SK-N-SH (cell line): Measurements from ENCODE around the gene SETBP1. TPM values are rescaled to one million over a fixed set of nuclear protein-coding genes. Genes with fewer than 3 reads are reported as not detected.

Experiments
- CTCF ChIA-PET: fragments of 300-600, 350-600 bp; formaldehyde crosslinking; extraction: SDS; loops from one replicate; lab custom pipeline; 2021; lab: Yijun Ruan, JAX
- POLR2A ChIA-PET: fragments of 350-600 bp; sonication (Branson Sonifier 250); formaldehyde crosslinking; extraction: SDS; loops from one replicate; lab custom pipeline; 2020; ENCODE audit warnings: antibody characterized with exemption, inconsistent platforms; lab: Yijun Ruan, JAX
- DNase-seq: peaks from one replicate; pipeline ENCODE4 v3.0.0; 2012
- H2AFZ ChIP-seq: fragments of 200-600 bp; sonication (generic); 2 replicates; pipeline ENCODE4 v1.8.1; 2016; ENCODE audit warnings: antibody characterized with exemption, mild to moderate bottlenecking, low read depth
- H3F3A ChIP-seq: fragments of 200-600 bp; sonication (generic); replicated peaks from 2 replicates; pipeline ENCODE3; 2016; ENCODE audit warnings: antibody characterized with exemption, mild to moderate bottlenecking; ENCODE audit not compliant: insufficient read depth
- H3K27ac ChIP-seq, 2 experiments: fragments of 200-500 bp in 1 of 2; fragments of 200-600 bp in 1 of 2; sonication (Bioruptor generic) in 1 of 2; sonication (generic), shearing (Covaris generic) in 1 of 2; 2 replicates each; pipeline versions ENCODE4 v1.5.1 to v1.6.1; 2014 to 2016; ENCODE audit warnings: low read depth in 2 of 2, inconsistent platforms in 1 of 2, low read length in 1 of 2, mild to moderate bottlenecking in 1 of 2, mixed read lengths in 1 of 2
- H3K27me3 ChIP-seq: fragments of 200-600 bp; sonication (generic), shearing (Covaris generic); 2 replicates; pipeline ENCODE4 v1.6.1; 2016; ENCODE audit warnings: mixed run types; ENCODE audit not compliant: insufficient read depth
- H3K36me3 ChIP-seq, 2 experiments: fragments of 200-500 bp in 1 of 2; fragments of 200-600 bp in 1 of 2; sonication (Bioruptor generic) in 1 of 2; sonication (generic) in 1 of 2; replicated peaks in 1 of 2; 2 replicates each; pipeline versions ENCODE3 to v1.5.1; 2014 to 2016; ENCODE audit warnings: low read length in 1 of 2, mild to moderate bottlenecking in 1 of 2; ENCODE audit not compliant: insufficient read depth in 2 of 2, control insufficient read depth in 1 of 2
- H3K4me1 ChIP-seq, 2 experiments: fragments of 200-500 bp in 1 of 2; fragments of 200-600 bp in 1 of 2; sonication (Bioruptor generic) in 1 of 2; sonication (generic), shearing (Covaris generic) in 1 of 2; 2 replicates each; pipeline versions ENCODE4 v1.5.1 to v1.6.1; 2014 to 2016; ENCODE audit warnings: low read depth in 1 of 2, low read length in 1 of 2, mixed run types in 1 of 2; ENCODE audit not compliant: insufficient read depth in 2 of 2, control insufficient read depth in 1 of 2
- H3K4me2 ChIP-seq: fragments of 200-600 bp; sonication (generic), shearing (Covaris generic); 2 replicates; pipeline ENCODE4 v1.6.1; 2017; ENCODE audit warnings: mixed run types
- H3K4me3 ChIP-seq, 2 experiments: fragments of 200-500 bp in 1 of 2; fragments of 200-600 bp in 1 of 2; sonication (Bioruptor generic) in 1 of 2; sonication (generic), shearing (Covaris generic) in 1 of 2; 2 replicates each; pipeline versions ENCODE4 v1.5.1 to v1.8.1; 2014 to 2016; ENCODE audit warnings: low read depth in 2 of 2, inconsistent platforms in 1 of 2, low read length in 1 of 2, mild to moderate bottlenecking in 1 of 2, mixed read lengths in 1 of 2, moderate library complexity in 1 of 2
- H3K79me2 ChIP-seq: fragments of 200-600 bp; sonication (generic); 2 replicates; pipeline ENCODE4 v1.8.1; 2017; ENCODE audit warnings: mild to moderate bottlenecking; ENCODE audit not compliant: insufficient read depth
- H3K9ac ChIP-seq: fragments of 200-600 bp; sonication (generic); 2 replicates; pipeline ENCODE4 v1.6.1; 2017; ENCODE audit warnings: mixed run types
- H3K9me2 ChIP-seq: fragments of 200-600 bp; sonication (generic); 2 replicates; pipeline ENCODE4 v1.6.1; 2017; ENCODE audit warnings: mixed run types
- H3K9me3 ChIP-seq: fragments of 200-600 bp; sonication (generic); 2 replicates; pipeline ENCODE4 v1.6.1; 2017; ENCODE audit warnings: mixed run types, mild to moderate bottlenecking, moderate library complexity
- H4K20me1 ChIP-seq: fragments of 200-600 bp; sonication (generic); 2 replicates; pipeline ENCODE4 v1.6.1; 2017; ENCODE audit warnings: mild to moderate bottlenecking, mixed run types; ENCODE audit not compliant: insufficient read depth
- ELF1 ChIP-seq: IDR thresholded peaks from 2 replicates; pipeline ENCODE4 v1.4.0; 2012
- EP300 ChIP-seq, 2 experiments: IDR thresholded peaks; 2 replicates each; pipeline versions ENCODE4 v1.4.0 to v1.6.1; 2012; ENCODE audit warnings: borderline replicate concordance in 1 of 2, low read depth in 1 of 2, low read length in 1 of 2
- EZH2phosphoT487 ChIP-seq: fragments of 200-600 bp; sonication (generic); IDR thresholded peaks from 2 replicates; pipeline ENCODE4 v1.6.1; 2017; ENCODE audit warnings: low read depth, mixed run types, mild to moderate bottlenecking, antibody characterized with exemption, moderate library complexity, borderline replicate concordance
- FOXM1 ChIP-seq: IDR thresholded peaks from 2 replicates; pipeline ENCODE4 v1.4.0; 2012; ENCODE audit warnings: low read depth, mild to moderate bottlenecking
- JUND ChIP-seq: IDR thresholded peaks from 2 replicates; pipeline ENCODE4 v1.4.0; 2012
- MXI1 ChIP-seq: IDR thresholded peaks from 2 replicates; pipeline ENCODE4 v1.6.1; 2012; ENCODE audit warnings: mild to moderate bottlenecking, low read depth, low read length, improper control_type of control experiment
- NFIC ChIP-seq: IDR thresholded peaks from 2 replicates; pipeline ENCODE4 v1.4.0; 2012; ENCODE audit warnings: borderline replicate concordance
- NRF1 ChIP-seq: IDR thresholded peaks from 2 replicates; pipeline ENCODE4 v1.6.1; 2012; ENCODE audit warnings: low read depth, mild to moderate bottlenecking, low read length
- POLR2AphosphoS5 ChIP-seq: IDR thresholded peaks from 2 replicates; pipeline ENCODE4 v1.6.1; 2012; ENCODE audit warnings: low read depth, low read length
- RAD21 ChIP-seq: IDR thresholded peaks from 2 replicates; pipeline ENCODE4 v1.6.1; 2012; ENCODE audit warnings: mild to moderate bottlenecking, low read length
- RCOR1 ChIP-seq: fragments of 150-350 bp; IDR thresholded peaks from 2 replicates; pipeline ENCODE4 v1.6.1; 2017; ENCODE audit warnings: antibody characterized with exemption, low read length
- REST ChIP-seq: IDR thresholded peaks from 2 replicates; pipeline ENCODE4 v1.6.1; 2012; ENCODE audit warnings: mild to moderate bottlenecking, low read depth, low read length, moderate library complexity
- RFX5 ChIP-seq: IDR thresholded peaks from 2 replicates; pipeline ENCODE4 v1.6.1; 2012; ENCODE audit warnings: mild to moderate bottlenecking, improper control_type of control experiment, low read length
- RXRA ChIP-seq: IDR thresholded peaks from 2 replicates; pipeline ENCODE4 v1.4.0; 2012; ENCODE audit warnings: low read depth, mild to moderate bottlenecking, borderline replicate concordance
- TAF1 ChIP-seq: IDR thresholded peaks from 2 replicates; pipeline ENCODE4 v1.6.1; 2012; ENCODE audit warnings: low read depth, mild to moderate bottlenecking, low read length, moderate library complexity, borderline replicate concordance
- USF2 ChIP-seq: fragments of 150-350 bp; IDR thresholded peaks from 2 replicates; pipeline ENCODE4 v1.6.1; 2017; ENCODE audit warnings: antibody characterized with exemption, low read length, low read depth, borderline replicate concordance
- WGBS: methylation state at CpG from one replicate; pipeline ENCODE4 v1.1.6; 2017; ENCODE audit warnings: low lambda C conversion rate; 5-methylcytosine and 5-hydroxymethylcytosine counted together
- polyA plus RNA-seq, 3 experiments: library from polyadenylated mRNA; depleted of rRNA; stranded (reverse); fragments of >200 nt; gene quantifications; 2 replicates each; pipeline ENCODE4 v1.2.3, GENCODE V29; 2012
- TF ChIP-seq, protein P1 (sequence below): fragments of 200-600 bp; sonication (generic); IDR thresholded peaks from 2 replicates; pipeline ENCODE4 v1.6.1; 2017; ENCODE audit warnings: antibody characterized with exemption, mild to moderate bottlenecking, moderate library complexity
- TF ChIP-seq, protein P2 (sequence below): IDR thresholded peaks from 2 replicates; pipeline ENCODE4; 2012

SETBP1 gene
- polyA plus RNA-seq, 1 of the 3 experiments (the other 2 are of a cell fraction): 3.0 TPM

GRCh38 chr18:44830581-44830980 is 149.9 kb downstream of the SETBP1 start:
- CTCF ChIA-PET: no interaction called here

More at GRCh38 chr18:44830581-44830980, 149.9 kb downstream of the SETBP1 start:
- Histone ChIP-seq H3K27me3 (no peaks in the 10 kb centered on the region), H3K79me2 (no peaks in the 10 kb centered on the region), H3F3A (peaks cover 11% of the 10 kb centered on the region), H3K36me3 (no peaks in the 10 kb centered on the region), H3K9ac (no peak overlapping the region)
- TF ChIP-seq RFX5 (no peak), USF2 (no peak), NRF1 (no peak), JUND (no peak), MXI1 (no peak), REST (no peak), EZH2phosphoT487 (no peak), NFIC (no peak), POLR2AphosphoS5 (no peak), ELF1 (no peak), RCOR1 (no peak), RXRA (no peak), TAF1 (no peak), RAD21 (no peak), EP300 (IDR thresholded peaks at IDR 0.05; ENCODE audit: borderline replicate concordance in 1 of 2, low read depth in 1 of 2, low read length in 1 of 2) (no peak), FOXM1 (no peak)
- TF ChIP-seq, protein P1, sequence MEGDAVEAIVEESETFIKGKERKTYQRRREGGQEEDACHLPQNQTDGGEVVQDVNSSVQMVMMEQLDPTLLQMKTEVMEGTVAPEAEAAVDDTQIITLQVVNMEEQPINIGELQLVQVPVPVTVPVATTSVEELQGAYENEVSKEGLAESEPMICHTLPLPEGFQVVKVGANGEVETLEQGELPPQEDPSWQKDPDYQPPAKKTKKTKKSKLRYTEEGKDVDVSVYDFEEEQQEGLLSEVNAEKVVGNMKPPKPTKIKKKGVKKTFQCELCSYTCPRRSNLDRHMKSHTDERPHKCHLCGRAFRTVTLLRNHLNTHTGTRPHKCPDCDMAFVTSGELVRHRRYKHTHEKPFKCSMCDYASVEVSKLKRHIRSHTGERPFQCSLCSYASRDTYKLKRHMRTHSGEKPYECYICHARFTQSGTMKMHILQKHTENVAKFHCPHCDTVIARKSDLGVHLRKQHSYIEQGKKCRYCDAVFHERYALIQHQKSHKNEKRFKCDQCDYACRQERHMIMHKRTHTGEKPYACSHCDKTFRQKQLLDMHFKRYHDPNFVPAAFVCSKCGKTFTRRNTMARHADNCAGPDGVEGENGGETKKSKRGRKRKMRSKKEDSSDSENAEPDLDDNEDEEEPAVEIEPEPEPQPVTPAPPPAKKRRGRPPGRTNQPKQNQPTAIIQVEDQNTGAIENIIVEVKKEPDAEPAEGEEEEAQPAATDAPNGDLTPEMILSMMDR: no peak
- TF ChIP-seq, protein P2, sequence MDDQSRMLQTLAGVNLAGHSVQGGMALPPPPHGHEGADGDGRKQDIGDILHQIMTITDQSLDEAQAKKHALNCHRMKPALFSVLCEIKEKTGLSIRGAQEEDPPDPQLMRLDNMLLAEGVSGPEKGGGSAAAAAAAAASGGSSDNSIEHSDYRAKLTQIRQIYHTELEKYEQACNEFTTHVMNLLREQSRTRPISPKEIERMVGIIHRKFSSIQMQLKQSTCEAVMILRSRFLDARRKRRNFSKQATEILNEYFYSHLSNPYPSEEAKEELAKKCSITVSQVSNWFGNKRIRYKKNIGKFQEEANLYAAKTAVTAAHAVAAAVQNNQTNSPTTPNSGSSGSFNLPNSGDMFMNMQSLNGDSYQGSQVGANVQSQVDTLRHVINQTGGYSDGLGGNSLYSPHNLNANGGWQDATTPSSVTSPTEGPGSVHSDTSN: no peak
- TF ChIP-seq, all 33 proteins: peak for 0
- no peaks in the 10 kb centered on the region for H3K9me3 ChIP-seq
- no peaks in the 10 kb centered on the region for H4K20me1 ChIP-seq
- POLR2A ChIA-PET: no interaction called here
- no peak overlapping the region for H2AFZ ChIP-seq
- H3K4me2 ChIP-seq: no peak overlapping the region; the same call in 1 of the 2 replicates
- no peak for DNase-seq
- H3K4me3 ChIP-seq: no peak overlapping the region
- no peak overlapping the region for H3K27ac ChIP-seq
- no peaks in the 10 kb centered on the region for H3K9me2 ChIP-seq
- 83% methylated on average over 1 of the region's 1 CpG for WGBS
- peaks cover 18 to 25% of the 10 kb centered on the region in 2 experiments; a peak in 3 of 4 replicates for H3K4me1 ChIP-seq
